ENCODE measurements around the gene ZBED6.

GRCh38 chr1:203828503-203828902 lies 33.1 kb downstream of the ZBED6 start:
- TF ChIP-seq, protein P1, sequence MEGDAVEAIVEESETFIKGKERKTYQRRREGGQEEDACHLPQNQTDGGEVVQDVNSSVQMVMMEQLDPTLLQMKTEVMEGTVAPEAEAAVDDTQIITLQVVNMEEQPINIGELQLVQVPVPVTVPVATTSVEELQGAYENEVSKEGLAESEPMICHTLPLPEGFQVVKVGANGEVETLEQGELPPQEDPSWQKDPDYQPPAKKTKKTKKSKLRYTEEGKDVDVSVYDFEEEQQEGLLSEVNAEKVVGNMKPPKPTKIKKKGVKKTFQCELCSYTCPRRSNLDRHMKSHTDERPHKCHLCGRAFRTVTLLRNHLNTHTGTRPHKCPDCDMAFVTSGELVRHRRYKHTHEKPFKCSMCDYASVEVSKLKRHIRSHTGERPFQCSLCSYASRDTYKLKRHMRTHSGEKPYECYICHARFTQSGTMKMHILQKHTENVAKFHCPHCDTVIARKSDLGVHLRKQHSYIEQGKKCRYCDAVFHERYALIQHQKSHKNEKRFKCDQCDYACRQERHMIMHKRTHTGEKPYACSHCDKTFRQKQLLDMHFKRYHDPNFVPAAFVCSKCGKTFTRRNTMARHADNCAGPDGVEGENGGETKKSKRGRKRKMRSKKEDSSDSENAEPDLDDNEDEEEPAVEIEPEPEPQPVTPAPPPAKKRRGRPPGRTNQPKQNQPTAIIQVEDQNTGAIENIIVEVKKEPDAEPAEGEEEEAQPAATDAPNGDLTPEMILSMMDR (IDR thresholded peaks at IDR 0.05), result no peak
- no peak for TF ChIP-seq POLR2A (IDR thresholded peaks at IDR 0.05)
